GM21515 (cell line): ENCODE data around the gene CNKSR3.

Experiments
- ATAC-seq: cut with Tn5 transposase; IDR thresholded peaks from one replicate; pipeline ENCODE4 v1.9.1; 2021; ENCODE audit not compliant: unreplicated experiment

The CNKSR3 gene

GRCh38 chr6:154428897-154429296 is 81.6 kb downstream of the CNKSR3 start:
- ATAC-seq: no peak

- no peak for ATAC-seq
Measured at GRCh38 chr6:154427446-154427845, 83.0 kb downstream of the CNKSR3 start.

- ATAC-seq: no peak
Measured at GRCh38 chr6:154426997-154427396, 83.5 kb downstream of the CNKSR3 start.

- no peak for ATAC-seq
Measured at GRCh38 chr6:154425034-154425433, 85.5 kb downstream of the CNKSR3 start.

- ATAC-seq: no peak
Measured at GRCh38 chr6:154414021-154414813, 96.3 kb downstream of the CNKSR3 start.

- no peak for ATAC-seq
Measured at GRCh38 chr6:154412106-154412820, 98.2 kb downstream of the CNKSR3 start.

GRCh38 chr6:154411076-154411475 is 99.4 kb downstream of the CNKSR3 start:
- no peak for ATAC-seq

GRCh38 chr6:154410619-154411072 is 99.8 kb downstream of the CNKSR3 start:
- no peak for ATAC-seq

GRCh38 chr6:154408891-154409500 is 101.5 kb downstream of the CNKSR3 start:
- ATAC-seq: no peak

- ATAC-seq: no peak
Measured at GRCh38 chr6:154407440-154407839, 103.0 kb downstream of the CNKSR3 start.

GRCh38 chr6:154406869-154407268 is 103.6 kb downstream of the CNKSR3 start:
- no peak for ATAC-seq

GRCh38 chr6:154406301-154406700 is 104.2 kb downstream of the CNKSR3 start:
- no peak for ATAC-seq

- no peak for ATAC-seq
Measured at GRCh38 chr6:154404791-154405400, 105.6 kb downstream of the CNKSR3 start.

- no peak for ATAC-seq
Measured at GRCh38 chr6:154403788-154404187, 106.7 kb downstream of the CNKSR3 start.

GRCh38 chr6:154402081-154402780 is 108.3 kb downstream of the CNKSR3 start:
- no peak for ATAC-seq

GRCh38 chr6:154399097-154399496 is 111.4 kb downstream of the CNKSR3 start:
- no peak for ATAC-seq

GRCh38 chr6:154397491-154398195 is 112.8 kb downstream of the CNKSR3 start:
- no peak for ATAC-seq

GRCh38 chr6:154395878-154396277 is 114.6 kb downstream of the CNKSR3 start:
- ATAC-seq: no peak

- no peak for ATAC-seq
Measured at GRCh38 chr6:154395316-154395715, 115.2 kb downstream of the CNKSR3 start.

GRCh38 chr6:154394571-154394970 is 115.9 kb downstream of the CNKSR3 start:
- no peak for ATAC-seq
